ENCODE data around the gene APBA2.

Gene APBA2

DNA sequence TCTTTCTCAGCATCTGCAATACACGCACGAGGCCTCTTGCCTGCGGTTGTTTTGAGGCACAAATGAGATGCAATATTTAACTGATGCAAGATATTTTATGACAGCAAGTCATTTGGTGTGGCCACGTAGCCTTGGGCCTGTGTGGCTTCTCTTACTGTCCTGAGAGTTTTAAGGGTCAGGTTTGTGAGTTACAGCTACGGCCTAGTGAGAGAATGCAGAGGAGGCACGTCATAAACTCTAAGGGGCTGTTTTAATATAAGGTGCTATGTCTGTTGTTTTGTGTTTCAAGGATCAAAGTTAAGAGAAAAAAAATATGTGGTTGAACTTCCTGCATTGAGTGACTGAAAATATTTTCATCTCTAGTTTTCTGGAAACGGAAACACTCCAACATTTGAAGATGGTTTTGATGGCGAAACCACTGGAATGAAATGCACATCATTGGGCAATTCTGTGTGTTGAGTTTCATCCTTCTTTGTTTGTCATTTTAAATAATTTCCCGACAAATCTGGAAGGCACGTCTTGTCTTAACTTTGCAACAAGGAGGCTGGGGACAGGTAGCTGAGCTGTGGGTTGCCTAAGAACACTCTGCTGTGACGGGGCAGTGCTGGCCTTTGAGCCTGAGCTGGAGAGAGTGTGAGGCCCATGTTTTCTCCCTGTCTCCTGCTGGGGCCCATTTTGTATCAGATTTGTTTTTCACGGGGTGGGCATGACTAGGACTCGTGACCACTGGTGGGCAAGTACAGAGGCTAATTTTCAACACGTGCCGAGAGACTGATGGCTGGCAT, 5.1 kb downstream of the APBA2 start:
- TF ChIP-seq, protein P1, sequence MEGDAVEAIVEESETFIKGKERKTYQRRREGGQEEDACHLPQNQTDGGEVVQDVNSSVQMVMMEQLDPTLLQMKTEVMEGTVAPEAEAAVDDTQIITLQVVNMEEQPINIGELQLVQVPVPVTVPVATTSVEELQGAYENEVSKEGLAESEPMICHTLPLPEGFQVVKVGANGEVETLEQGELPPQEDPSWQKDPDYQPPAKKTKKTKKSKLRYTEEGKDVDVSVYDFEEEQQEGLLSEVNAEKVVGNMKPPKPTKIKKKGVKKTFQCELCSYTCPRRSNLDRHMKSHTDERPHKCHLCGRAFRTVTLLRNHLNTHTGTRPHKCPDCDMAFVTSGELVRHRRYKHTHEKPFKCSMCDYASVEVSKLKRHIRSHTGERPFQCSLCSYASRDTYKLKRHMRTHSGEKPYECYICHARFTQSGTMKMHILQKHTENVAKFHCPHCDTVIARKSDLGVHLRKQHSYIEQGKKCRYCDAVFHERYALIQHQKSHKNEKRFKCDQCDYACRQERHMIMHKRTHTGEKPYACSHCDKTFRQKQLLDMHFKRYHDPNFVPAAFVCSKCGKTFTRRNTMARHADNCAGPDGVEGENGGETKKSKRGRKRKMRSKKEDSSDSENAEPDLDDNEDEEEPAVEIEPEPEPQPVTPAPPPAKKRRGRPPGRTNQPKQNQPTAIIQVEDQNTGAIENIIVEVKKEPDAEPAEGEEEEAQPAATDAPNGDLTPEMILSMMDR (IDR thresholded peaks at IDR 0.05; ENCODE audit: low read depth, low read length, missing control alignments) = no peak
- no peak for DNase-seq (ENCODE audit: low read depth)
- H3K4me3 ChIP-seq (ENCODE audit: low read depth, low read length) = no peak overlapping the region

DNA sequence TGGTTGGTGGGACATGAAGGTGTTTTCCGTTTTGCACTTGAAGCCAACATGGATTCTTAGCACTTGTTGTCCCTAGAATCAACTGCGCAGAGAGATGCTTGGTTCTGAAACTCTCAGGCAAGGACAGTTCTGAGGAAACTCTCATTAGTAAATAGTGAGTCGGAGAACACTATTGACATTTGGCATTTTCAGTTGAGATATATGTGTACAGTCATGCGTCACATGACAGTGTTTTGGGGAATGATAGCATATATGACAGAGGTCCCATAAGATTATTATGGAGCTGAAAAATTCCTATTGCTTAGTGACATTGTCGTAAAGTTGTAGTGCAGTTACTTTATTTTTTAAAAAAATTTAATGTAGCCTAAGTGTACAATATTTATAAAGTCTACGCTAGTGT, 5.8 kb downstream of the APBA2 start:
- H3K4me3 ChIP-seq (ENCODE audit: low read depth, low read length) = no peak overlapping the region
- TF ChIP-seq, protein P1 (IDR thresholded peaks at IDR 0.05; ENCODE audit: low read depth, low read length, missing control alignments) = no peak
- no peak for DNase-seq (ENCODE audit: low read depth)

DNA sequence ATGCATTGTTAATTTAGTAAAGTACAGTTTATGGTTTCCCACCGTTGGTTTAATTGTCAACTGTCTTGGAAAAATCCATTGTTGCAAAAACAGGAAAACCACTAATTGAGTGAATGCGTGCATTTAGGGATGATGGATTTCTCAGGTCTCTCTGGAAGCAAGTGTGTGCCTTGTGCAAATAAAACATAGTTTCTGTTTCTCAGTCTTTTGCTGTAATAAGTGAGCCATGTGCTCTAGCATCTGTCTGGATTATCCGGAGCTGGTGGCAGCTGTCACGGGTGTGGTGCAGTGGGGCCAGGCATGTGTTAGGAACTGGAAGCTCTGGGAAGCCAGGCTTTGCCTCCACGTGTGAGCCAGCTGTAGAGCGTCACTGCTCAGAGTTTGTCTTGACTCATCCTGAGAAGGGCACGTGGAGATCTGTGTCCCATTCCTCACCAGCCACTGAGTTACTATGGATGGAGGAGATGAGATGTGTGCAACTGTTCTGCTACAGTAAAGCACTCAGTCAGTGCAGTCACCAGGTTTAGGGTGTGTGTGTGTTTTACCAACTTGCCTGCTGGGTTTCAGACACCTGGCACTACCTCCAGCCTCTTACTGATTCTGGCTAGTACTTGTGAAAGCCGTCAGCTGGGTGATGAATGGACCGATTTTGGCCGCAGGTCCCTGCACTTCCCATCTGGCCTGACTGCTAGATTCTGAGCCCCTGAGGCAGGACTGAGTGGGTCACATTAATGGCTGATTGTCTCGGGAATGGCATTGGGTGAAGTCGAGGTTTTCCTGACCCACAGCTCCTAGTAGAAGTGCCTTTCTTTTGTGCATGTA, 7.2 kb downstream of the APBA2 start:
- TF ChIP-seq, protein P1 (IDR thresholded peaks at IDR 0.05; ENCODE audit: low read depth, low read length, missing control alignments) = no peak
- no peak for DNase-seq (ENCODE audit: low read depth)
- no peak overlapping the region for H3K4me3 ChIP-seq (ENCODE audit: low read depth, low read length)

- no peak overlapping the region for H3K4me3 ChIP-seq (ENCODE audit: low read depth, low read length)
- no peak for DNase-seq (ENCODE audit: low read depth)
- TF ChIP-seq, protein P1 (IDR thresholded peaks at IDR 0.05; ENCODE audit: low read depth, low read length, missing control alignments) = no peak
These were observed 8.9 kb downstream of the APBA2 start for GRCh38 chr15:28894631-28895030.

DNA sequence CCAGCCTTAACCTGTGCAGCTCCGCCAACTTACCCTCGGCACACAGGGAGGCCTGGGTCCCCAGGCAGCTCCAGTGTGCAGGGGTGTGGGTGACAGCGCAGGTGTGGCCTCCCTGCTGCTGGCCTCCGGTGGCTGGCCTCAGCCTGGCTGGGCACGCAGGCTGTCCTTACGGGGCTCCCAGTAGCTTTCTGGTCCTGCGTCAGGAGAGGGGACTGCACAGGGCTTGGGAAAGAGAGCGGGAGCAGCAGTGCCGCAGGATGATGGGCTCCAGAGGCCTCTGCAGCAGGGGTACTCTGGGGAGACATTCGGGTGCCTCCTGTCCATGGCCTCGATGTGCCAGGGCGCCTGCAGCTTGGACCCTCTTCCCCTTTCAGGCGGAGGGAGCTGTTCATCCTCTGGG, 9.4 kb downstream of the APBA2 start:
- no peak overlapping the region for H3K4me3 ChIP-seq (ENCODE audit: low read depth, low read length)
- TF ChIP-seq, protein P1 (IDR thresholded peaks at IDR 0.05; ENCODE audit: low read depth, low read length, missing control alignments) = no peak
- DNase-seq (ENCODE audit: low read depth) = no peak

DNA sequence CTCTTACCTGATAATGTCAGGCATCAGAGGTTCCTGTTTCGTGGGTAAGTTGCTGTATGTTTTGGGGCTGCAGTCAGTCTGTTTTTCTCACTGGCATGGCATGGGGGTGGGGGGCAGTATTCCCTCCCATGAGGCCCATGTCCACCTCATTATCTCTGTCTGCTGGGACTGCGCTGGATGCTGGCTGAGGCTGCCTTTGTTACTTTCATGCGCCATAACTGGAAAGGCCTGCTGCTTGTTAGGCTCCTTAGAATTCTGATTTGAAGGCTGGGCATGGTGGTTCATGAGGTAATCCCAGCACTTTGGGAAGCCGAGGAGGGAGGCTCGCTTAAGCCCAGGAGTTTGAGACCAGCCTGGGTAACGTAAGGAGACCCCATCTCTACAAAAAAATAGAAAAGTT, 9.8 kb downstream of the APBA2 start:
- no peak overlapping the region for H3K4me3 ChIP-seq (ENCODE audit: low read depth, low read length)
- TF ChIP-seq, protein P1 (IDR thresholded peaks at IDR 0.05; ENCODE audit: low read depth, low read length, missing control alignments) = no peak
- DNase-seq (ENCODE audit: low read depth) = no peak
